ENCODE results near the gene CTIF. TPM values are rescaled to one million over a fixed set of nuclear protein-coding genes. Genes with fewer than 3 reads are reported as not detected.

CTIF gene
- total RNA-seq, 1 experiment from 2014 or later, result 26.5 TPM

DNA sequence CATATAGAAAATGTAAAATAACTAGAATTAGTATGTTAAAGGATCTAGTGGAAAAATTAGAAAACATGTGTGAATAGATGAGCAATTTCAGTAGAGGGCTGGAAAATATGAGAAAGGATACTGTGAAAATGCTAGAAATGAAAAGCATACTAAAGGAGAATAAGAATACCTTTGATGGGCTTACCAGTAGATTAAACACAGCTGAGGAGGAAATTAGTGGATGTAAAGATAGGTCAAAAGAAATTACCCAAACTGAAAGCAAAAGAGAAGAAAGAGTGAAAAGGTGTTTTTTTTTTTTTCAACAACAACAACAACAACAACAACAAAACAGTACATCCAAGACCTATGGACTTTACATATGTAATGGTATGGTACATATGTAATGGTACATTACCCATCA, 41.0 kb upstream of the CTIF start:
- POLR2A ChIA-PET, result no interaction called here
- no peak for TF ChIP-seq POLR2AphosphoS5 (IDR thresholded peaks at IDR 0.05; ENCODE audit: low read depth, low read length)
- TF ChIP-seq, protein P1, sequence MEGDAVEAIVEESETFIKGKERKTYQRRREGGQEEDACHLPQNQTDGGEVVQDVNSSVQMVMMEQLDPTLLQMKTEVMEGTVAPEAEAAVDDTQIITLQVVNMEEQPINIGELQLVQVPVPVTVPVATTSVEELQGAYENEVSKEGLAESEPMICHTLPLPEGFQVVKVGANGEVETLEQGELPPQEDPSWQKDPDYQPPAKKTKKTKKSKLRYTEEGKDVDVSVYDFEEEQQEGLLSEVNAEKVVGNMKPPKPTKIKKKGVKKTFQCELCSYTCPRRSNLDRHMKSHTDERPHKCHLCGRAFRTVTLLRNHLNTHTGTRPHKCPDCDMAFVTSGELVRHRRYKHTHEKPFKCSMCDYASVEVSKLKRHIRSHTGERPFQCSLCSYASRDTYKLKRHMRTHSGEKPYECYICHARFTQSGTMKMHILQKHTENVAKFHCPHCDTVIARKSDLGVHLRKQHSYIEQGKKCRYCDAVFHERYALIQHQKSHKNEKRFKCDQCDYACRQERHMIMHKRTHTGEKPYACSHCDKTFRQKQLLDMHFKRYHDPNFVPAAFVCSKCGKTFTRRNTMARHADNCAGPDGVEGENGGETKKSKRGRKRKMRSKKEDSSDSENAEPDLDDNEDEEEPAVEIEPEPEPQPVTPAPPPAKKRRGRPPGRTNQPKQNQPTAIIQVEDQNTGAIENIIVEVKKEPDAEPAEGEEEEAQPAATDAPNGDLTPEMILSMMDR (IDR thresholded peaks at IDR 0.05), result no peak
- TF ChIP-seq SIN3A (IDR thresholded peaks at IDR 0.05; ENCODE audit: borderline replicate concordance, insufficient read depth, low read depth, low read length), result no peak
- TF ChIP-seq TCF7L2 (IDR thresholded peaks at IDR 0.05; ENCODE audit: low read depth, low read length), result no peak
- TF ChIP-seq, protein P2, sequence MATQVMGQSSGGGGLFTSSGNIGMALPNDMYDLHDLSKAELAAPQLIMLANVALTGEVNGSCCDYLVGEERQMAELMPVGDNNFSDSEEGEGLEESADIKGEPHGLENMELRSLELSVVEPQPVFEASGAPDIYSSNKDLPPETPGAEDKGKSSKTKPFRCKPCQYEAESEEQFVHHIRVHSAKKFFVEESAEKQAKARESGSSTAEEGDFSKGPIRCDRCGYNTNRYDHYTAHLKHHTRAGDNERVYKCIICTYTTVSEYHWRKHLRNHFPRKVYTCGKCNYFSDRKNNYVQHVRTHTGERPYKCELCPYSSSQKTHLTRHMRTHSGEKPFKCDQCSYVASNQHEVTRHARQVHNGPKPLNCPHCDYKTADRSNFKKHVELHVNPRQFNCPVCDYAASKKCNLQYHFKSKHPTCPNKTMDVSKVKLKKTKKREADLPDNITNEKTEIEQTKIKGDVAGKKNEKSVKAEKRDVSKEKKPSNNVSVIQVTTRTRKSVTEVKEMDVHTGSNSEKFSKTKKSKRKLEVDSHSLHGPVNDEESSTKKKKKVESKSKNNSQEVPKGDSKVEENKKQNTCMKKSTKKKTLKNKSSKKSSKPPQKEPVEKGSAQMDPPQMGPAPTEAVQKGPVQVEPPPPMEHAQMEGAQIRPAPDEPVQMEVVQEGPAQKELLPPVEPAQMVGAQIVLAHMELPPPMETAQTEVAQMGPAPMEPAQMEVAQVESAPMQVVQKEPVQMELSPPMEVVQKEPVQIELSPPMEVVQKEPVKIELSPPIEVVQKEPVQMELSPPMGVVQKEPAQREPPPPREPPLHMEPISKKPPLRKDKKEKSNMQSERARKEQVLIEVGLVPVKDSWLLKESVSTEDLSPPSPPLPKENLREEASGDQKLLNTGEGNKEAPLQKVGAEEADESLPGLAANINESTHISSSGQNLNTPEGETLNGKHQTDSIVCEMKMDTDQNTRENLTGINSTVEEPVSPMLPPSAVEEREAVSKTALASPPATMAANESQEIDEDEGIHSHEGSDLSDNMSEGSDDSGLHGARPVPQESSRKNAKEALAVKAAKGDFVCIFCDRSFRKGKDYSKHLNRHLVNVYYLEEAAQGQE (IDR thresholded peaks at IDR 0.05; ENCODE audit: insufficient read depth in 1 of 2, low read depth in 2 of 2, low read length in 1 of 2), result no peak
- H3K9me3 ChIP-seq (ENCODE audit: control insufficient read depth, insufficient read depth, low read depth, low read length), result no peaks in the 10 kb centered on the region
- no peak overlapping the region for H3K4me3 ChIP-seq (ENCODE audit: low read depth in 2 of 2, low read length in 2 of 2)
- H3K27me3 ChIP-seq (ENCODE audit: control insufficient read depth, insufficient read depth, low read length), result no peaks in the 10 kb centered on the region
- intact Hi-C loops (cut with micrococcal nuclease; ENCODE audit: unreplicated experiment), result no loop called here
- no peaks in the 10 kb centered on the region for H3K36me3 ChIP-seq (ENCODE audit: control insufficient read depth, insufficient read depth, low read length)
- in situ Hi-C loops (cut with HindIII; ENCODE audit: low pct_unique_long_range_greater_than_20kb, low sequenced_read_pairs), result no loop called here
- BruUV-seq (replicated peaks), result no TSS peak
- H3K27ac ChIP-seq (ENCODE audit: low read length), result no peak overlapping the region
- DNase-seq (ENCODE audit: low read depth, low spot score), result no peak
- H3K4me1 ChIP-seq (ENCODE audit: control insufficient read depth, insufficient read depth, low read length), result no peaks in the 10 kb centered on the region
- CTCF ChIA-PET, result no interaction called here
- ATAC-seq, result no peak

DNA sequence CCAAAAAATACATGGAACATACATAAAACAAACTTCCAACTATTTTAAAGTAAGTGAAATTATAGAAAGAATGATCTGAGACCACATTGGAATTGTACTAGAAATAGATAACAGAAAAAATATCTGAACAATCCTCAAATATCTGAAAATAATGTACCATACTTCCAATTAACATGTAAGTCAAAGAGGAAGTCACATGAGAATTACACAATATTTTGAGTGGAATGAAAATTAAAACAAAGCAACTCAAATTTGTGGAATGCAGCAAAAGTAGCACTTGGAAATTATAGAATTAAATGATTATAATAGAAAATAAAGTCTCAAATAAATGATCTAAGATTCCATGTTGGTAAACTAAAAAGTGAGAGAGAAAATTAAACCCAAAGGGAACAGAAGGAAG, 38.3 kb upstream of the CTIF start:
- in situ Hi-C loops (cut with HindIII; ENCODE audit: low pct_unique_long_range_greater_than_20kb, low sequenced_read_pairs) (no loop called here), intact Hi-C loops (cut with micrococcal nuclease; ENCODE audit: unreplicated experiment) (no loop called here)
- no TSS peak for BruUV-seq (replicated peaks)
- CTCF ChIA-PET, result no interaction called here
- DNase-seq (ENCODE audit: low read depth, low spot score), result no peak
- Histone ChIP-seq H3K27ac (ENCODE audit: low read length) (no peak overlapping the region), H3K4me1 (ENCODE audit: control insufficient read depth, insufficient read depth, low read length) (no peaks in the 10 kb centered on the region), H3K4me3 (ENCODE audit: low read depth in 2 of 2, low read length in 2 of 2) (no peak overlapping the region), H3K9me3 (ENCODE audit: control insufficient read depth, insufficient read depth, low read depth, low read length) (no peaks in the 10 kb centered on the region), H3K36me3 (ENCODE audit: control insufficient read depth, insufficient read depth, low read length) (no peaks in the 10 kb centered on the region), H3K27me3 (ENCODE audit: control insufficient read depth, insufficient read depth, low read length) (no peaks in the 10 kb centered on the region)
- POLR2A ChIA-PET, result interaction anchor here (0.6 kb wide), 1 partner anchor 1031 kb away, joined by 3 read pairs; no protein-coding TSS in a partner anchor
- no peak for TF ChIP-seq POLR2AphosphoS5 (IDR thresholded peaks at IDR 0.05; ENCODE audit: low read depth, low read length)
- TF ChIP-seq SIN3A (IDR thresholded peaks at IDR 0.05; ENCODE audit: borderline replicate concordance, insufficient read depth, low read depth, low read length), result no peak
- TF ChIP-seq, protein P2 (IDR thresholded peaks at IDR 0.05; ENCODE audit: insufficient read depth in 1 of 2, low read depth in 2 of 2, low read length in 1 of 2), result no peak
- TF ChIP-seq, protein P1 (IDR thresholded peaks at IDR 0.05), result no peak
- TF ChIP-seq TCF7L2 (IDR thresholded peaks at IDR 0.05; ENCODE audit: low read depth, low read length), result no peak
- ATAC-seq, result no peak
